Measurements from ENCODE around the gene SUPT4H1. TPM values are rescaled to one million over a fixed set of nuclear protein-coding genes. Genes with fewer than 3 reads are reported as not detected.
A peak's percentile ranks its signal among the peaks of the same experiment; 100 is the strongest.

Gene SUPT4H1
- total RNA-seq, 3 donors from 2014 or later (not counting 1 experiment from before 2014, with no cell fraction given): 55.9 to 68.3 (median 68.1) TPM

- DNase-seq (no peak), ATAC-seq (no peak)
- Mint-ChIP-seq H3K27me3 (ENCODE audit: low read depth in 2 of 2) (no peaks in the 10 kb centered on the region), H3K36me3 (no peaks in the 10 kb centered on the region), H3K9me3 (no peaks in the 10 kb centered on the region), H3K4me3 (no peak overlapping the region), H3K27ac (peak overlapping the region in 1 of 2 donors; percentile 48), H3K4me1 (peaks cover 0 to 15% of the 10 kb centered on the region in 2 donors)
- peaks cover 58% of the 10 kb centered on the region for H3K36me3 ChIP-seq (ENCODE audit: control insufficient read depth, insufficient read depth, low read length)
- no peaks in the 10 kb centered on the region for H3K9me3 ChIP-seq (ENCODE audit: control insufficient read depth, insufficient read depth, low read length)
- no peaks in the 10 kb centered on the region for H3K27me3 ChIP-seq (ENCODE audit: control insufficient read depth, insufficient read depth, low read length)
- H3K4me3 ChIP-seq (ENCODE audit: low read length): no peak overlapping the region
- TF ChIP-seq CTCF (IDR thresholded peaks at IDR 0.05): no peak
- no peak overlapping the region for H3K27ac ChIP-seq (ENCODE audit: low read length)
- intact Hi-C loops (cut with micrococcal nuclease): no loop called here
- 88% methylated on average over 8 of the region's 9 CpGs for WGBS (ENCODE audit: insufficient coverage)
- H3K4me1 ChIP-seq (ENCODE audit: control insufficient read depth, insufficient read depth, low read length): peaks cover 22% of the 10 kb centered on the region
Observed at GRCh38 chr17:58302171-58302918, 49.7 kb downstream of the SUPT4H1 start.

GRCh38 chr17:58301504-58302150, 50.4 kb downstream of the SUPT4H1 start:
- no peaks in the 10 kb centered on the region for H3K27me3 ChIP-seq (ENCODE audit: control insufficient read depth, insufficient read depth, low read length)
- no peaks in the 10 kb centered on the region for H3K36me3 Mint-ChIP-seq
- no peak overlapping the region for H3K27ac ChIP-seq (ENCODE audit: low read length)
- ATAC-seq (no peak), DNase-seq (no peak)
- H3K4me3 ChIP-seq (ENCODE audit: low read length): no peak overlapping the region
- no peak for TF ChIP-seq CTCF (IDR thresholded peaks at IDR 0.05)
- no peaks in the 10 kb centered on the region for H3K27me3 Mint-ChIP-seq (ENCODE audit: low read depth in 2 of 2)
- no peak overlapping the region for H3K27ac Mint-ChIP-seq
- H3K9me3 Mint-ChIP-seq: no peaks in the 10 kb centered on the region
- intact Hi-C loops (cut with micrococcal nuclease): no loop called here
- WGBS (ENCODE audit: insufficient coverage): 96% methylated on average over 16 of the region's 16 CpGs
- H3K4me1 ChIP-seq (ENCODE audit: control insufficient read depth, insufficient read depth, low read length): peaks cover 22% of the 10 kb centered on the region
- peaks cover 51% of the 10 kb centered on the region for H3K36me3 ChIP-seq (ENCODE audit: control insufficient read depth, insufficient read depth, low read length)
- peaks cover 0 to 15% of the 10 kb centered on the region in 2 donors for H3K4me1 Mint-ChIP-seq
- no peaks in the 10 kb centered on the region for H3K9me3 ChIP-seq (ENCODE audit: control insufficient read depth, insufficient read depth, low read length)
- H3K4me3 Mint-ChIP-seq: no peak overlapping the region

- no peaks in the 10 kb centered on the region for H3K36me3 Mint-ChIP-seq
- no peaks in the 10 kb centered on the region for H3K27me3 Mint-ChIP-seq (ENCODE audit: low read depth in 2 of 2)
- H3K4me1 Mint-ChIP-seq: peaks cover 0 to 15% of the 10 kb centered on the region in 2 donors
- peak overlapping the region; percentile 4 to 77 for H3K27ac Mint-ChIP-seq
- Histone ChIP-seq H3K36me3 (ENCODE audit: control insufficient read depth, insufficient read depth, low read length) (peaks cover 39% of the 10 kb centered on the region), H3K27me3 (ENCODE audit: control insufficient read depth, insufficient read depth, low read length) (no peaks in the 10 kb centered on the region), H3K4me3 (ENCODE audit: low read length) (no peak overlapping the region), H3K4me1 (ENCODE audit: control insufficient read depth, insufficient read depth, low read length) (peaks cover 22% of the 10 kb centered on the region), H3K9me3 (ENCODE audit: control insufficient read depth, insufficient read depth, low read length) (no peaks in the 10 kb centered on the region), H3K27ac (ENCODE audit: low read length) (no peak overlapping the region)
- no peak for TF ChIP-seq CTCF (IDR thresholded peaks at IDR 0.05)
- intact Hi-C loops (cut with micrococcal nuclease): no loop called here
- 60% methylated on average over 6 of the region's 6 CpGs for WGBS (ENCODE audit: insufficient coverage)
- no peaks in the 10 kb centered on the region for H3K9me3 Mint-ChIP-seq
- no peak for DNase-seq
- H3K4me3 Mint-ChIP-seq: no peak overlapping the region
- no peak for ATAC-seq
Observed at GRCh38 chr17:58300336-58300735, 51.7 kb downstream of the SUPT4H1 start.

Other genes starting within 250 kb of the SUPT4H1 start
- gene OR4D1, start 203.8 kb downstream of the SUPT4H1 start, total RNA-seq: 1 to 10 TPM; 1.0 to 1.6 (median 1.2) TPM
- gene OR4D2, start 185.2 kb downstream of the SUPT4H1 start, total RNA-seq: not detected
- gene EPX, start 159.5 kb downstream of the SUPT4H1 start, total RNA-seq: not detected
- 10 to 100 TPM in 1 of 3 donors, 1 to 10 TPM in 2; 4.5 to 10.7 (median 8.5) TPM for gene MKS1, start 132.9 kb downstream of the SUPT4H1 start, total RNA-seq
- not detected for gene LPO, start 113.6 kb downstream of the SUPT4H1 start, total RNA-seq
- 1 to 10 TPM in 2 of 3 donors, not detected in 1; 1.8 to 1.9 TPM for gene MPO, start 71.3 kb downstream of the SUPT4H1 start, total RNA-seq
- 100 to 1,000 TPM; 176 to 282 (median 246) TPM for gene TSPOAP1, start 23.4 kb downstream of the SUPT4H1 start, total RNA-seq
- 1 to 10 TPM in 2 of 3 donors, under 1 TPM in 1; 0.95 to 1.1 (median 1.0) TPM for gene RNF43, start 65.3 kb upstream of the SUPT4H1 start, total RNA-seq
- gene HSF5, start 136.2 kb upstream of the SUPT4H1 start, total RNA-seq: under 1 TPM; 0.45 to 1.00 (median 0.94) TPM
- gene MTMR4, start 162.4 kb upstream of the SUPT4H1 start, total RNA-seq: 10 to 100 TPM; 28.4 to 43.4 (median 39.7) TPM